Progenitor cell of endocrine pancreas (in vitro differentiated cells): Measurements from ENCODE around the gene MYBPC2. TPM values are rescaled to one million over a fixed set of nuclear protein-coding genes. Genes with fewer than 3 reads are reported as not detected.

Experiments
- DNase-seq: peaks from one replicate; pipeline ENCODE4 v3.0.0; 2021; ENCODE audit warnings: low spot score; ENCODE audit not compliant: unreplicated experiment
- H3K27ac Mint-ChIP-seq: 2 replicates; pipeline ENCODE4 v1.8.0; 2021; ENCODE audit warnings: mild to moderate bottlenecking, moderate library complexity, mixed read lengths
- H3K27me3 Mint-ChIP-seq: 2 replicates; pipeline ENCODE4 v1.8.0; 2021; ENCODE audit warnings: mixed read lengths
- H3K36me3 Mint-ChIP-seq: 2 replicates; pipeline ENCODE4 v1.8.0; 2022; ENCODE audit warnings: mixed read lengths; ENCODE audit not compliant: insufficient read depth
- H3K4me1 Mint-ChIP-seq: 2 replicates; pipeline ENCODE4 v1.8.0; 2021; ENCODE audit warnings: low read depth, mixed read lengths
- H3K4me3 Mint-ChIP-seq: 2 replicates; pipeline ENCODE4 v1.8.0; 2021; ENCODE audit warnings: low read depth, mild to moderate bottlenecking, moderate library complexity, mixed read lengths
- H3K9me3 Mint-ChIP-seq: 2 replicates; pipeline ENCODE4 v1.8.0; 2021; ENCODE audit warnings: low read depth, mixed read lengths
- CTCF ChIP-seq: fragments of 200-600 bp; sonication (generic); IDR thresholded peaks from one replicate; pipeline ENCODE4 v1.5.0; 2021; ENCODE audit warnings: antibody characterized with exemption, mild to moderate bottlenecking; ENCODE audit not compliant: unreplicated experiment
- total RNA-seq: library from RNA; stranded (reverse); gene quantifications from 2 replicates; pipeline ENCODE4 v1.2.1, GENCODE V29; 2021

Gene MYBPC2
- total RNA-seq, 1 donor from 2014 or later, result 1.6 TPM

GRCh38 chr19:50464348-50464747 lies 31.7 kb downstream of the MYBPC2 start:
- H3K27ac Mint-ChIP-seq, result no peak overlapping the region
- H3K4me1 Mint-ChIP-seq, result peaks cover 4% of the 10 kb centered on the region
- TF ChIP-seq CTCF, result no peak

GRCh38 chr19:50465000-50465399 lies 32.3 kb downstream of the MYBPC2 start:
- Mint-ChIP-seq H3K27me3 (no peaks in the 10 kb centered on the region), H3K9me3 (no peaks in the 10 kb centered on the region), H3K36me3 (no peaks in the 10 kb centered on the region), H3K4me1 (peaks cover 4% of the 10 kb centered on the region), H3K27ac (peak overlapping the region; percentile 52), H3K4me3 (no peak overlapping the region)
- no peak for TF ChIP-seq CTCF
- no peak for DNase-seq

More at GRCh38 chr19:50464348-50464747, 31.7 kb downstream of the MYBPC2 start:
- Mint-ChIP-seq H3K9me3 (no peaks in the 10 kb centered on the region), H3K4me3 (no peak overlapping the region), H3K27me3 (no peaks in the 10 kb centered on the region), H3K36me3 (no peaks in the 10 kb centered on the region)
- DNase-seq, result no peak

- H3K27me3 Mint-ChIP-seq, result no peaks in the 10 kb centered on the region
- peak; percentile 63 for TF ChIP-seq CTCF
- peaks cover 4% of the 10 kb centered on the region for H3K4me1 Mint-ChIP-seq
- H3K36me3 Mint-ChIP-seq, result no peaks in the 10 kb centered on the region
- no peak overlapping the region for H3K27ac Mint-ChIP-seq
- H3K9me3 Mint-ChIP-seq, result no peaks in the 10 kb centered on the region
- DNase-seq, result peak; percentile 22
- H3K4me3 Mint-ChIP-seq, result no peak overlapping the region
These were observed 33.5 kb downstream of the MYBPC2 start for GRCh38 chr19:50465986-50466705.

GRCh38 chr19:50466706-50467039 lies 34.0 kb downstream of the MYBPC2 start:
- Mint-ChIP-seq H3K4me3 (no peak overlapping the region), H3K36me3 (no peaks in the 10 kb centered on the region), H3K27me3 (no peaks in the 10 kb centered on the region), H3K27ac (no peak overlapping the region), H3K9me3 (no peaks in the 10 kb centered on the region), H3K4me1 (peaks cover 4% of the 10 kb centered on the region)
- no peak for DNase-seq
- no peak for TF ChIP-seq CTCF

- Mint-ChIP-seq H3K27ac (no peak overlapping the region), H3K36me3 (no peaks in the 10 kb centered on the region), H3K27me3 (no peaks in the 10 kb centered on the region), H3K9me3 (no peaks in the 10 kb centered on the region), H3K4me1 (peaks cover 4% of the 10 kb centered on the region), H3K4me3 (no peak overlapping the region)
- DNase-seq, result no peak
- TF ChIP-seq CTCF, result no peak
These were observed 34.9 kb downstream of the MYBPC2 start for GRCh38 chr19:50467566-50467965.
